ENCODE measurements around the gene RACGAP1. TPM values are rescaled to one million over a fixed set of nuclear protein-coding genes. Genes with fewer than 3 reads are reported as not detected.

The RACGAP1 gene
- total and polyA plus RNA-seq, 2 experiments from 2014 or later = 19.0 to 52.8 TPM

DNA sequence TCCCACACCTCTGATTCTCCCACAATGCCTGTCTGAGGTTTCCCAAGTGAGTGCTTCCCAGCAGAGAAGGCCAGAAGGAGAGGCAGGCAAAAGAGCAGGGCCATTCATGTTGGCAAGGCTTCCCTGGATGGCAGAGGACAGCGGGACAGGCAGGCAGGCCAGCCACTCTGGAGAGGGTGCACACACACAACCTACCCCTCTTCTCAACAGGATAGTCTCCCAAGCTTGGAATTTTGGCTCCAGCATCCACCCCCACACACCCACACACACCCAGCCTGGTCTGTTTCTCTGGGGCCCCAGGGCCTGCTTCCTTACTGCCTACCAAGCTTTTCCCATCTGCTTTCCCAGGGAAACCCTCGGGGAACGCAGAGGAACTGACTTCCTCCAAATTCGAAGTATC, 15.4 kb upstream of the RACGAP1 start:
- H3K9me3 Mint-ChIP-seq = no peaks in the 10 kb centered on the region
- peaks cover 8% of the 10 kb centered on the region for H3K27me3 Mint-ChIP-seq (ENCODE audit: insufficient read depth, low read depth, poor library complexity)
- DNase-seq (ENCODE audit: low spot score) = no peak
- no peak for ATAC-seq
- Histone ChIP-seq H3K4me3 (no peak overlapping the region), H3K4me1 (ENCODE audit: insufficient read depth) (no peaks in the 10 kb centered on the region), H3K27ac (ENCODE audit: low read depth) (no peak overlapping the region), H3K79me2 (replicated peaks; ENCODE audit: insufficient read depth) (no peaks in the 10 kb centered on the region), H4K20me1 (replicated peaks; ENCODE audit: insufficient read depth) (no peaks in the 10 kb centered on the region), H3K9me2 (ENCODE audit: insufficient read depth) (no peaks in the 10 kb centered on the region), H3F3A (replicated peaks; ENCODE audit: low read depth) (no peaks in the 10 kb centered on the region), H3K4me2 (no peak overlapping the region), H3K27me3 (ENCODE audit: insufficient read depth) (peaks cover 8% of the 10 kb centered on the region; the same call in 1 of the 2 replicates), H2AFZ (no peak overlapping the region), H3K36me3 (ENCODE audit: insufficient read depth) (no peaks in the 10 kb centered on the region)
- H3K36me3 Mint-ChIP-seq (ENCODE audit: low read depth) = no peaks in the 10 kb centered on the region
- TF ChIP-seq, protein P1, sequence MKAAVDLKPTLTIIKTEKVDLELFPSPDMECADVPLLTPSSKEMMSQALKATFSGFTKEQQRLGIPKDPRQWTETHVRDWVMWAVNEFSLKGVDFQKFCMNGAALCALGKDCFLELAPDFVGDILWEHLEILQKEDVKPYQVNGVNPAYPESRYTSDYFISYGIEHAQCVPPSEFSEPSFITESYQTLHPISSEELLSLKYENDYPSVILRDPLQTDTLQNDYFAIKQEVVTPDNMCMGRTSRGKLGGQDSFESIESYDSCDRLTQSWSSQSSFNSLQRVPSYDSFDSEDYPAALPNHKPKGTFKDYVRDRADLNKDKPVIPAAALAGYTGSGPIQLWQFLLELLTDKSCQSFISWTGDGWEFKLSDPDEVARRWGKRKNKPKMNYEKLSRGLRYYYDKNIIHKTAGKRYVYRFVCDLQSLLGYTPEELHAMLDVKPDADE (IDR thresholded peaks at IDR 0.05) = no peak
- no peak for TF ChIP-seq CREB1 (CRISPR knock-in tag; IDR thresholded peaks at IDR 0.05; ENCODE audit: low read depth)
- TF ChIP-seq, protein P2, sequence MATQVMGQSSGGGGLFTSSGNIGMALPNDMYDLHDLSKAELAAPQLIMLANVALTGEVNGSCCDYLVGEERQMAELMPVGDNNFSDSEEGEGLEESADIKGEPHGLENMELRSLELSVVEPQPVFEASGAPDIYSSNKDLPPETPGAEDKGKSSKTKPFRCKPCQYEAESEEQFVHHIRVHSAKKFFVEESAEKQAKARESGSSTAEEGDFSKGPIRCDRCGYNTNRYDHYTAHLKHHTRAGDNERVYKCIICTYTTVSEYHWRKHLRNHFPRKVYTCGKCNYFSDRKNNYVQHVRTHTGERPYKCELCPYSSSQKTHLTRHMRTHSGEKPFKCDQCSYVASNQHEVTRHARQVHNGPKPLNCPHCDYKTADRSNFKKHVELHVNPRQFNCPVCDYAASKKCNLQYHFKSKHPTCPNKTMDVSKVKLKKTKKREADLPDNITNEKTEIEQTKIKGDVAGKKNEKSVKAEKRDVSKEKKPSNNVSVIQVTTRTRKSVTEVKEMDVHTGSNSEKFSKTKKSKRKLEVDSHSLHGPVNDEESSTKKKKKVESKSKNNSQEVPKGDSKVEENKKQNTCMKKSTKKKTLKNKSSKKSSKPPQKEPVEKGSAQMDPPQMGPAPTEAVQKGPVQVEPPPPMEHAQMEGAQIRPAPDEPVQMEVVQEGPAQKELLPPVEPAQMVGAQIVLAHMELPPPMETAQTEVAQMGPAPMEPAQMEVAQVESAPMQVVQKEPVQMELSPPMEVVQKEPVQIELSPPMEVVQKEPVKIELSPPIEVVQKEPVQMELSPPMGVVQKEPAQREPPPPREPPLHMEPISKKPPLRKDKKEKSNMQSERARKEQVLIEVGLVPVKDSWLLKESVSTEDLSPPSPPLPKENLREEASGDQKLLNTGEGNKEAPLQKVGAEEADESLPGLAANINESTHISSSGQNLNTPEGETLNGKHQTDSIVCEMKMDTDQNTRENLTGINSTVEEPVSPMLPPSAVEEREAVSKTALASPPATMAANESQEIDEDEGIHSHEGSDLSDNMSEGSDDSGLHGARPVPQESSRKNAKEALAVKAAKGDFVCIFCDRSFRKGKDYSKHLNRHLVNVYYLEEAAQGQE (IDR thresholded peaks at IDR 0.05; ENCODE audit: unreplicated experiment) = no peak
- no peak for TF ChIP-seq NANOG (IDR thresholded peaks at IDR 0.05; ENCODE audit: borderline replicate concordance)
- TF ChIP-seq JUNB (IDR thresholded peaks at IDR 0.05; ENCODE audit: unreplicated experiment) = no peak
- no peak for TF ChIP-seq ZNF114 (CRISPR knock-in tag; IDR thresholded peaks at IDR 0.05)
- TF ChIP-seq, protein P3, sequence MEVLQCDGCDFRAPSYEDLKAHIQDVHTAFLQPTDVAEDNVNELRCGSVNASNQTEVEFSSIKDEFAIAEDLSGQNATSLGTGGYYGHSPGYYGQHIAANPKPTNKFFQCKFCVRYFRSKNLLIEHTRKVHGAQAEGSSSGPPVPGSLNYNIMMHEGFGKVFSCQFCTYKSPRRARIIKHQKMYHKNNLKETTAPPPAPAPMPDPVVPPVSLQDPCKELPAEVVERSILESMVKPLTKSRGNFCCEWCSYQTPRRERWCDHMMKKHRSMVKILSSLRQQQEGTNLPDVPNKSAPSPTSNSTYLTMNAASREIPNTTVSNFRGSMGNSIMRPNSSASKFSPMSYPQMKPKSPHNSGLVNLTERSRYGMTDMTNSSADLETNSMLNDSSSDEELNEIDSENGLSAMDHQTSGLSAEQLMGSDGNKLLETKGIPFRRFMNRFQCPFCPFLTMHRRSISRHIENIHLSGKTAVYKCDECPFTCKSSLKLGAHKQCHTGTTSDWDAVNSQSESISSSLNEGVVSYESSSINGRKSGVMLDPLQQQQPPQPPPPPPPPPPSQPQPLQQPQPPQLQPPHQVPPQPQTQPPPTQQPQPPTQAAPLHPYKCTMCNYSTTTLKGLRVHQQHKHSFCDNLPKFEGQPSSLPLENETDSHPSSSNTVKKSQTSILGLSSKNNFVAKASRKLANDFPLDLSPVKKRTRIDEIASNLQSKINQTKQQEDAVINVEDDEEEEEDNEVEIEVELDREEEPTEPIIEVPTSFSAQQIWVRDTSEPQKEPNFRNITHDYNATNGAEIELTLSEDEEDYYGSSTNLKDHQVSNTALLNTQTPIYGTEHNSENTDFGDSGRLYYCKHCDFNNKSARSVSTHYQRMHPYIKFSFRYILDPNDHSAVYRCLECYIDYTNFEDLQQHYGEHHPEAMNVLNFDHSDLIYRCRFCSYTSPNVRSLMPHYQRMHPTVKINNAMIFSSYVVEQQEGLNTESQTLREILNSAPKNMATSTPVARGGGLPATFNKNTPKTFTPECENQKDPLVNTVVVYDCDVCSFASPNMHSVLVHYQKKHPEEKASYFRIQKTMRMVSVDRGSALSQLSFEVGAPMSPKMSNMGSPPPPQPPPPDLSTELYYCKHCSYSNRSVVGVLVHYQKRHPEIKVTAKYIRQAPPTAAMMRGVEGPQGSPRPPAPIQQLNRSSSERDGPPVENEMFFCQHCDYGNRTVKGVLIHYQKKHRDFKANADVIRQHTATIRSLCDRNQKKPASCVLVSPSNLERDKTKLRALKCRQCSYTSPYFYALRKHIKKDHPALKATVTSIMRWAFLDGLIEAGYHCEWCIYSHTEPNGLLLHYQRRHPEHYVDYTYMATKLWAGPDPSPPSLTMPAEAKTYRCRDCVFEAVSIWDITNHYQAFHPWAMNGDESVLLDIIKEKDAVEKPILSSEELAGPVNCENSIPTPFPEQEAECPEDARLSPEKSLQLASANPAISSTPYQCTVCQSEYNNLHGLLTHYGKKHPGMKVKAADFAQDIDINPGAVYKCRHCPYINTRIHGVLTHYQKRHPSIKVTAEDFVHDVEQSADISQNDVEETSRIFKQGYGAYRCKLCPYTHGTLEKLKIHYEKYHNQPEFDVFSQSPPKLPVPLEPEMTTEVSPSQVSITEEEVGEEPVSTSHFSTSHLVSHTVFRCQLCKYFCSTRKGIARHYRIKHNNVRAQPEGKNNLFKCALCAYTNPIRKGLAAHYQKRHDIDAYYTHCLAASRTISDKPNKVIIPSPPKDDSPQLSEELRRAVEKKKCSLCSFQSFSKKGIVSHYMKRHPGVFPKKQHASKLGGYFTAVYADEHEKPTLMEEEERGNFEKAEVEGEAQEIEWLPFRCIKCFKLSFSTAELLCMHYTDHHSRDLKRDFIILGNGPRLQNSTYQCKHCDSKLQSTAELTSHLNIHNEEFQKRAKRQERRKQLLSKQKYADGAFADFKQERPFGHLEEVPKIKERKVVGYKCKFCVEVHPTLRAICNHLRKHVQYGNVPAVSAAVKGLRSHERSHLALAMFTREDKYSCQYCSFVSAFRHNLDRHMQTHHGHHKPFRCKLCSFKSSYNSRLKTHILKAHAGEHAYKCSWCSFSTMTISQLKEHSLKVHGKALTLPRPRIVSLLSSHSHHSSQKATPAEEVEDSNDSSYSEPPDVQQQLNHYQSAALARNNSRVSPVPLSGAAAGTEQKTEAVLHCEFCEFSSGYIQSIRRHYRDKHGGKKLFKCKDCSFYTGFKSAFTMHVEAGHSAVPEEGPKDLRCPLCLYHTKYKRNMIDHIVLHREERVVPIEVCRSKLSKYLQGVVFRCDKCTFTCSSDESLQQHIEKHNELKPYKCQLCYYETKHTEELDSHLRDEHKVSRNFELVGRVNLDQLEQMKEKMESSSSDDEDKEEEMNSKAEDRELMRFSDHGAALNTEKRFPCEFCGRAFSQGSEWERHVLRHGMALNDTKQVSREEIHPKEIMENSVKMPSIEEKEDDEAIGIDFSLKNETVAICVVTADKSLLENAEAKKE (CRISPR knock-in tag; IDR thresholded peaks at IDR 0.05) = no peak
- TF ChIP-seq POLR2AphosphoS5 (IDR thresholded peaks at IDR 0.05; ENCODE audit: low read depth) = no peak
- TF ChIP-seq, protein P4, sequence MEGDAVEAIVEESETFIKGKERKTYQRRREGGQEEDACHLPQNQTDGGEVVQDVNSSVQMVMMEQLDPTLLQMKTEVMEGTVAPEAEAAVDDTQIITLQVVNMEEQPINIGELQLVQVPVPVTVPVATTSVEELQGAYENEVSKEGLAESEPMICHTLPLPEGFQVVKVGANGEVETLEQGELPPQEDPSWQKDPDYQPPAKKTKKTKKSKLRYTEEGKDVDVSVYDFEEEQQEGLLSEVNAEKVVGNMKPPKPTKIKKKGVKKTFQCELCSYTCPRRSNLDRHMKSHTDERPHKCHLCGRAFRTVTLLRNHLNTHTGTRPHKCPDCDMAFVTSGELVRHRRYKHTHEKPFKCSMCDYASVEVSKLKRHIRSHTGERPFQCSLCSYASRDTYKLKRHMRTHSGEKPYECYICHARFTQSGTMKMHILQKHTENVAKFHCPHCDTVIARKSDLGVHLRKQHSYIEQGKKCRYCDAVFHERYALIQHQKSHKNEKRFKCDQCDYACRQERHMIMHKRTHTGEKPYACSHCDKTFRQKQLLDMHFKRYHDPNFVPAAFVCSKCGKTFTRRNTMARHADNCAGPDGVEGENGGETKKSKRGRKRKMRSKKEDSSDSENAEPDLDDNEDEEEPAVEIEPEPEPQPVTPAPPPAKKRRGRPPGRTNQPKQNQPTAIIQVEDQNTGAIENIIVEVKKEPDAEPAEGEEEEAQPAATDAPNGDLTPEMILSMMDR (conservative IDR thresholded peaks at IDR 0.05; ENCODE audit: low read depth in 2 of 2) = no peak
- no peak for TF ChIP-seq ZNF331 (CRISPR knock-in tag; IDR thresholded peaks at IDR 0.05; ENCODE audit: low read depth)
- no peak for TF ChIP-seq STAT1 (IDR thresholded peaks at IDR 0.05; ENCODE audit: unreplicated experiment)
- TF ChIP-seq EZH2phosphoT487 (IDR thresholded peaks at IDR 0.05; ENCODE audit: unreplicated experiment) = no peak
- TF ChIP-seq EZH2 (IDR thresholded peaks at IDR 0.05; ENCODE audit: low read depth, unreplicated experiment) = no peak
- H3K27ac Mint-ChIP-seq = no peak overlapping the region
- H3K4me1 Mint-ChIP-seq = no peaks in the 10 kb centered on the region; the same call in 2 of the 3 replicates
- H3K4me3 Mint-ChIP-seq = no peak overlapping the region

All from GM23338 (cell line).